ENCODE data around the gene HMBS.

- TF ChIP-seq, protein P1, sequence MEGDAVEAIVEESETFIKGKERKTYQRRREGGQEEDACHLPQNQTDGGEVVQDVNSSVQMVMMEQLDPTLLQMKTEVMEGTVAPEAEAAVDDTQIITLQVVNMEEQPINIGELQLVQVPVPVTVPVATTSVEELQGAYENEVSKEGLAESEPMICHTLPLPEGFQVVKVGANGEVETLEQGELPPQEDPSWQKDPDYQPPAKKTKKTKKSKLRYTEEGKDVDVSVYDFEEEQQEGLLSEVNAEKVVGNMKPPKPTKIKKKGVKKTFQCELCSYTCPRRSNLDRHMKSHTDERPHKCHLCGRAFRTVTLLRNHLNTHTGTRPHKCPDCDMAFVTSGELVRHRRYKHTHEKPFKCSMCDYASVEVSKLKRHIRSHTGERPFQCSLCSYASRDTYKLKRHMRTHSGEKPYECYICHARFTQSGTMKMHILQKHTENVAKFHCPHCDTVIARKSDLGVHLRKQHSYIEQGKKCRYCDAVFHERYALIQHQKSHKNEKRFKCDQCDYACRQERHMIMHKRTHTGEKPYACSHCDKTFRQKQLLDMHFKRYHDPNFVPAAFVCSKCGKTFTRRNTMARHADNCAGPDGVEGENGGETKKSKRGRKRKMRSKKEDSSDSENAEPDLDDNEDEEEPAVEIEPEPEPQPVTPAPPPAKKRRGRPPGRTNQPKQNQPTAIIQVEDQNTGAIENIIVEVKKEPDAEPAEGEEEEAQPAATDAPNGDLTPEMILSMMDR (IDR thresholded peaks at IDR 0.05; ENCODE audit: insufficient read depth, low read length) = no peak
- TF ChIP-seq GABPA (IDR thresholded peaks at IDR 0.05; ENCODE audit: low read depth) = no peak
These were observed 30.3 kb upstream of the HMBS start for GRCh38 chr11:119054418-119054817.

Data from HL-60 (cell line).